Gastrocnemius medialis (tissue), 4 donors: ENCODE measurements around the gene SUOX. TPM values are rescaled to one million over a fixed set of nuclear protein-coding genes. Genes with fewer than 3 reads are reported as not detected.
A peak's percentile ranks its signal among the peaks of the same experiment; 100 is the strongest.

Experiments used
- ATAC-seq, 2 donors: fragments of 150-250 bp; one replicate each; pipeline ENCODE4 v1.9.1; 2016
- DNase-seq, 2 donors: peaks; one replicate each; pipeline ENCODE4 v3.0.0-alpha.2; 2019
- H3K27ac ChIP-seq, 4 donors: fragments of 200-600 bp; sonication (generic); 1 replicate in 1 of 4; 2 replicates in 3 of 4; pipeline ENCODE4 v1.5.1; 2016 to 2018; ENCODE audit warnings: mild to moderate bottlenecking in 2 of 4, moderate library complexity in 1 of 4
- H3K27me3 ChIP-seq, 3 donors: fragments of 200-600 bp; sonication (generic) in 2 of 3; 1 replicate in 1 of 3; 2 replicates in 2 of 3; pipeline versions ENCODE4 v1.5.1 to v1.6.0; 2016 to 2019; ENCODE audit warnings: mild to moderate bottlenecking in 1 of 3, moderate library complexity in 1 of 3
- H3K36me3 ChIP-seq, 2 donors: fragments of 200-600 bp; sonication (generic) in 1 of 2; one replicate each; pipeline ENCODE4 v1.5.1; 2017 to 2018
- H3K4me1 ChIP-seq, 2 donors: fragments of 200-600 bp; sonication (generic) in 1 of 2; one replicate each; pipeline ENCODE4 v1.5.1; 2016 to 2017; ENCODE audit warnings: mild to moderate bottlenecking in 2 of 2
- H3K4me3 ChIP-seq, 4 donors: fragments of 200-600 bp; sonication (generic) in 3 of 4; 1 replicate in 1 of 4; 2 replicates in 3 of 4; pipeline ENCODE4 v1.5.1; 2016 to 2019; ENCODE audit warnings: mild to moderate bottlenecking in 2 of 4
- H3K9me3 ChIP-seq, 3 donors: fragments of 200-600 bp; sonication (generic) in 2 of 3; 1 replicate in 1 of 3; 2 replicates in 2 of 3; pipeline ENCODE4 v1.5.1; 2016 to 2019
- POLR2A ChIP-seq, 2 donors: fragments of 450-650 bp; IDR thresholded peaks; one replicate each; pipeline ENCODE4 v1.6.1; 2017; ENCODE audit warnings: antibody characterized with exemption in 2 of 2, mild to moderate bottlenecking in 2 of 2, moderate library complexity in 2 of 2
- in situ Hi-C, 4 donors: fragments of 200-750 bp; cut with MboI; loops; one replicate each; pipeline versions ENCODE4 v1.15.0 to v1.8.0; 2017; ENCODE audit warnings: low sequenced_read_pairs in 4 of 4
- intact Hi-C: fragments of 100-400 bp; cut with DNase I; formaldehyde crosslinking; loops from one replicate; pipeline ENCODE4 v1.15.1; 2023; ENCODE audit warnings: low total_unique reads
- total RNA-seq, 4 donors: library from RNA; depleted of rRNA; stranded (reverse); fragments of >200 nt; gene quantifications; one replicate each; pipeline versions ENCODE4 v1.1.0 to v1.2.3, GENCODE V29; 2016
- TF ChIP-seq, protein P1 (sequence below), 5 experiments: fragments of 450-650 bp in 3 of 5; fragments of 200-600 bp in 2 of 5; sonication (generic) in 2 of 5; IDR thresholded peaks in 4 of 5; conservative IDR thresholded peaks in 1 of 5; 1 replicate in 4 of 5; 2 replicates in 1 of 5; pipeline ENCODE4 v1.5.1; 2016 to 2019; ENCODE audit warnings: antibody characterized with exemption in 5 of 5, mild to moderate bottlenecking in 3 of 5, moderate library complexity in 3 of 5

SUOX gene
- total RNA-seq, 4 donors from 2014 or later = 10.1 to 28.1 (median 18.9) TPM

DNA sequence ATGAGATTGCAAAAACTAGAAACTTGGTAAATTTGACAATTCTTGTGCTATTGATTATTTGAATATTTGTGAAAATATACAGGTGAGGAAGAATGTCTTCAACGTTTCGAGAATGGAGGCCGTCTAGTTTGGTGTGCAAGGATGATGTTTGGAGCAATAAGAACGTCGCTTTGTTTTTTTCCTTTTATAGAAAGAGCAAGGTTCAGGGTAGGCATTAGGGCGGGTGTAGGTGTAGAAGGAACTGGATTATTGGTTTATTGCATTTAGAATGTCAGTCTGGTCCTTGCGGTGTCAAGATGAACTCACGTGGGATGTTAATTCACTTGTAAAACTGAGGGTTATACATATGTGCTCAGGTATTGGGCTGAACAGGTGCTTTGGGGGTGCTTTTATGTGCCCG is 45.8 kb downstream of the SUOX start:
- no peak for DNase-seq
- intact Hi-C loops = loop anchor here (2.0 kb wide), 2 partner anchors 62 to 74 kb away; partner anchors contain the start of genes PA2G4 and RPL41
- no peaks in the 10 kb centered on the region for H3K27me3 ChIP-seq
- peaks cover 0 to 28% of the 10 kb centered on the region in 2 donors for H3K36me3 ChIP-seq
- H3K27ac ChIP-seq = peak overlapping the region; percentile 87 to 98 (median 94)
- no peak for ATAC-seq
- in situ Hi-C loops = loop anchor here in 2 of 4 donors (5.0 to 10.0 kb wide), 2 partner anchors 46 to 62 kb away; partner anchors contain the start of genes PA2G4 (in 2 of the 2) and SUOX (in 1 of the 2)
- H3K9me3 ChIP-seq = no peaks in the 10 kb centered on the region
- H3K4me1 ChIP-seq = peaks cover 15 to 19% of the 10 kb centered on the region in 2 donors
- H3K4me3 ChIP-seq = peak overlapping the region; percentile 66 to 94 (median 86)
- TF ChIP-seq, protein P1, sequence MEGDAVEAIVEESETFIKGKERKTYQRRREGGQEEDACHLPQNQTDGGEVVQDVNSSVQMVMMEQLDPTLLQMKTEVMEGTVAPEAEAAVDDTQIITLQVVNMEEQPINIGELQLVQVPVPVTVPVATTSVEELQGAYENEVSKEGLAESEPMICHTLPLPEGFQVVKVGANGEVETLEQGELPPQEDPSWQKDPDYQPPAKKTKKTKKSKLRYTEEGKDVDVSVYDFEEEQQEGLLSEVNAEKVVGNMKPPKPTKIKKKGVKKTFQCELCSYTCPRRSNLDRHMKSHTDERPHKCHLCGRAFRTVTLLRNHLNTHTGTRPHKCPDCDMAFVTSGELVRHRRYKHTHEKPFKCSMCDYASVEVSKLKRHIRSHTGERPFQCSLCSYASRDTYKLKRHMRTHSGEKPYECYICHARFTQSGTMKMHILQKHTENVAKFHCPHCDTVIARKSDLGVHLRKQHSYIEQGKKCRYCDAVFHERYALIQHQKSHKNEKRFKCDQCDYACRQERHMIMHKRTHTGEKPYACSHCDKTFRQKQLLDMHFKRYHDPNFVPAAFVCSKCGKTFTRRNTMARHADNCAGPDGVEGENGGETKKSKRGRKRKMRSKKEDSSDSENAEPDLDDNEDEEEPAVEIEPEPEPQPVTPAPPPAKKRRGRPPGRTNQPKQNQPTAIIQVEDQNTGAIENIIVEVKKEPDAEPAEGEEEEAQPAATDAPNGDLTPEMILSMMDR (IDR thresholded peaks at IDR 0.05 in 4 of 5, conservative IDR thresholded peaks at IDR 0.05 in 1 of 5) = no peak
- no peak for TF ChIP-seq POLR2A (IDR thresholded peaks at IDR 0.05)

DNA sequence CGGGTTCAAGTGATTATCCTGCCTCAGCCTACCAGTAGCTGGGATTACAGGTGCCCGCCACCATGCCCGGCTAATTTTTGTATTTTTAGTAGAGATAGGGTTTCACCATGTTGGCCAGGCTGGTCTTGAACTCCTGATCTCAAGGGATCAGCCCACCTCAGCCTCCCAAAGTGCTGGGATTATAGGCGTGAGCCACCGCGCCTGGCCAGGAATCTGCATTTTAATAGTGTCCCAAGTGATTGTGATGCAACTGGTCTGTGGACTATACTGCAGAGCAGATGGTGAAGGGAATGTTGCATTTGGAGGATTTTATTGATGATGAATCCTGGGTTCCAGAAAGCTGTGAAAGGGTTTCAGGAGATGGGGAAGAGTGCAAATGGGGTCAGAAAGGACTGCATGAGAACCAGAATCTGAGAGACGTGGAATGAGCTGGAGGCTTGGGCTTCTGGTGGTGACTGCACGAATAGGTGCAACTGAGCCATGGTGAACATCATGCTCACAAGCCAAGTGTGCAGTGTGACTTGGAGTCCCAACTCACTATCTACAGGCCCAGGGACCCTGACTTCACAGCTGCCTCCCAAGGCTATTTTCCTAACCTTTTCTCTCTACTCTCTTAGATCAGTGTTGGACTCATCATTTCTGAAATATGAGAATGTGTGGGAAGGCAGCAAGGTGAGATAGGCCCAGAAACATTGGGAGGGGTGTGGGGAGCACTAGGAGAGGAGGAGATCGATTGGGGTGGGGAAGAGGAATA is 49.1 kb downstream of the SUOX start:
- no peaks in the 10 kb centered on the region for H3K9me3 ChIP-seq
- no peak overlapping the region for H3K27ac ChIP-seq
- H3K4me3 ChIP-seq = no peak overlapping the region
- no peaks in the 10 kb centered on the region for H3K27me3 ChIP-seq
- in situ Hi-C loops (loop anchor here in 2 of 4 donors (10.0 kb wide), 1 partner anchor 59 kb away; the partner anchor contains the start of gene PA2G4 (in 2 of the 2)), intact Hi-C loops (no loop called here)
- peaks cover 0 to 28% of the 10 kb centered on the region in 2 donors for H3K36me3 ChIP-seq
- DNase-seq (no peak), ATAC-seq (no peak)
- peaks cover 11 to 12% of the 10 kb centered on the region in 2 donors for H3K4me1 ChIP-seq
- TF ChIP-seq, protein P1 (IDR thresholded peaks at IDR 0.05 in 4 of 5, conservative IDR thresholded peaks at IDR 0.05 in 1 of 5) = no peak
- no peak for TF ChIP-seq POLR2A (IDR thresholded peaks at IDR 0.05)

DNA sequence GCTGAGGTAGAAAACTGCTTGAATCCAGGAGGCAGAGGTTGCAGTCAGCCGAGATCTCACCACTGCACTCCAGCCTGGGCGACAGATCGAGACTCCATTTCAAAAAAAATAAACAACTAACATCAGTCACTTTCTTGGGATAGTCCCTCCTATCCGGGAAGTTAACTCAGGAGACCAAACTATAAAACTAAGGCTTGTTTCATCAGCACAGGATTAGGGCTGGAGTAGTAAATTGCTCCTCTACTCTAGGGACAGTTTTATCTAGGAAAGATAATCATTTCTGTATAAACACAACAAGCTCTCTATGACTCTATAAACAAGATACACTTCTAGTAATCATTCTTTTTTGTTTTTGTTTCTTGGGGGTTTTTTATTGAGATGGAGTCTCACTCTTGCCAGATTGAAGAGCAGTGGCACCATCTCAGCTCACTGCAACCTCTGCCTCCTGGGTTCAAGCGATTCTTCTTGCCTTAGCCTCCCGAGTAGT is 56.4 kb downstream of the SUOX start:
- H3K36me3 ChIP-seq = no peaks in the 10 kb centered on the region
- TF ChIP-seq, protein P1 (IDR thresholded peaks at IDR 0.05 in 4 of 5, conservative IDR thresholded peaks at IDR 0.05 in 1 of 5) = no peak
- no peak for TF ChIP-seq POLR2A (IDR thresholded peaks at IDR 0.05)
- no peak for DNase-seq
- ATAC-seq = no peak
- no peaks in the 10 kb centered on the region for H3K4me1 ChIP-seq
- H3K27me3 ChIP-seq = no peaks in the 10 kb centered on the region
- in situ Hi-C loops = no loop called here
- no peaks in the 10 kb centered on the region for H3K9me3 ChIP-seq
- no peak overlapping the region for H3K27ac ChIP-seq
- intact Hi-C loops = no loop called here
- no peak overlapping the region for H3K4me3 ChIP-seq

Other genes starting within 250 kb of the SUOX start
- gene SARNP, start 179.6 kb upstream of the SUOX start, total RNA-seq = 10 to 100 TPM; 46.5 to 66.2 (median 62.8) TPM
- 10 to 100 TPM in 3 of 4 donors, 1 to 10 TPM in 1; 6.6 to 23.1 (median 12.1) TPM for gene ORMDL2, start 179.2 kb upstream of the SUOX start, total RNA-seq
- gene DNAJC14, start 167.7 kb upstream of the SUOX start, total RNA-seq = 10 to 100 TPM; 11.9 to 21.7 (median 19.8) TPM
- gene MMP19, start 154.3 kb upstream of the SUOX start, total RNA-seq = 1 to 10 TPM in 2 of 4 donors, under 1 TPM in 2; 0.44 to 3.1 (median 1.8) TPM
- 10 to 100 TPM; 12.8 to 24.5 (median 15.9) TPM for gene PYM1, start 69.4 kb upstream of the SUOX start, total RNA-seq
- 1 to 10 TPM; 1.9 to 5.0 (median 2.6) TPM for gene DGKA, start 66.1 kb upstream of the SUOX start, total RNA-seq
- gene PMEL, start 31.2 kb upstream of the SUOX start, total RNA-seq = 1 to 10 TPM in 1 of 4 donors, under 1 TPM in 1, not detected in 2; 0.73 to 2.0 TPM
- 10 to 100 TPM in 1 of 4 donors, 1 to 10 TPM in 3; 6.4 to 11.7 (median 8.1) TPM for gene CDK2, start 30.4 kb upstream of the SUOX start, total RNA-seq
- 10 to 100 TPM; 75.5 to 84.9 (median 81.8) TPM for gene RAB5B, start 23.2 kb upstream of the SUOX start, total RNA-seq
- 1 to 10 TPM; 4.0 to 6.3 (median 5.6) TPM for gene IKZF4, start 23.8 kb downstream of the SUOX start, total RNA-seq
- 1,000 to 10,000 TPM in 2 of 4 donors, 100 to 1,000 TPM in 2; 618 to 1,648 (median 1,209) TPM for gene RPS26, start 44.6 kb downstream of the SUOX start, total RNA-seq
- gene ERBB3, start 82.9 kb downstream of the SUOX start, total RNA-seq = 1 to 10 TPM in 3 of 4 donors, under 1 TPM in 1; 0.15 to 2.1 (median 1.1) TPM
- gene PA2G4, start 107.3 kb downstream of the SUOX start, total RNA-seq = 100 to 1,000 TPM; 109 to 204 (median 127) TPM
- gene RPL41, start 119.4 kb downstream of the SUOX start, total RNA-seq = 1,000 to 10,000 TPM; 1,323 to 2,217 (median 1,977) TPM
- 1 to 10 TPM; 3.1 to 9.1 (median 3.7) TPM for gene ZC3H10, start 121.0 kb downstream of the SUOX start, total RNA-seq
- 10 to 100 TPM; 45.9 to 77.7 (median 62.1) TPM for gene ESYT1, start 131.0 kb downstream of the SUOX start, total RNA-seq
- gene MYL6B, start 155.3 kb downstream of the SUOX start, total RNA-seq = 100 to 1,000 TPM; 159 to 334 (median 198) TPM
- gene MYL6, start 161.1 kb downstream of the SUOX start, total RNA-seq = 100 to 1,000 TPM; 159 to 324 (median 202) TPM
- gene SMARCC2, start 192.2 kb downstream of the SUOX start, total RNA-seq = 10 to 100 TPM; 34.1 to 56.9 (median 49.4) TPM
- gene RNF41, start 224.6 kb downstream of the SUOX start, total RNA-seq = 10 to 100 TPM; 46.5 to 58.9 (median 54.8) TPM
- gene NABP2, start 227.1 kb downstream of the SUOX start, total RNA-seq = 10 to 100 TPM; 29.6 to 75.0 (median 42.8) TPM
- gene SLC39A5, start 232.8 kb downstream of the SUOX start, total RNA-seq = under 1 TPM in 1 of 4 donors, not detected in 3; 0.83 TPM